Measurements from ENCODE around the gene TRPC4.

The TRPC4 gene

GRCh38 chr13:37777676-37778075 is 91.9 kb downstream of the TRPC4 start:
- ATAC-seq = no peak
- TF ChIP-seq ZNF8 (CRISPR knock-in tag; IDR thresholded peaks at IDR 0.05) (no peak), POU6F1 (CRISPR knock-in tag; IDR thresholded peaks at IDR 0.05; ENCODE audit: borderline replicate concordance, low read depth) (no peak), ESRRG (CRISPR knock-in tag; IDR thresholded peaks at IDR 0.05) (no peak), ZNF70 (CRISPR knock-in tag; IDR thresholded peaks at IDR 0.05) (no peak), TOX (CRISPR knock-in tag; IDR thresholded peaks at IDR 0.05; ENCODE audit: borderline replicate concordance) (no peak), OSR1 (CRISPR knock-in tag; IDR thresholded peaks at IDR 0.05) (no peak), SNAI2 (CRISPR knock-in tag; IDR thresholded peaks at IDR 0.05) (no peak), ZNF565 (CRISPR knock-in tag; conservative IDR thresholded peaks at IDR 0.05; ENCODE audit: low read depth) (no peak), CSRNP3 (CRISPR knock-in tag; IDR thresholded peaks at IDR 0.05) (no peak), PPARA (CRISPR knock-in tag; IDR thresholded peaks at IDR 0.05; ENCODE audit: borderline replicate concordance) (no peak), ZC3H10 (CRISPR knock-in tag; IDR thresholded peaks at IDR 0.05) (no peak), ARNTL (CRISPR knock-in tag; IDR thresholded peaks at IDR 0.05; ENCODE audit: borderline replicate concordance, low read depth) (no peak), CREB5 (CRISPR knock-in tag; IDR thresholded peaks at IDR 0.05; ENCODE audit: low read depth) (no peak), ISL1 (CRISPR knock-in tag; IDR thresholded peaks at IDR 0.05) (no peak), ZFP30 (CRISPR knock-in tag; IDR thresholded peaks at IDR 0.05) (no peak), TCF4 (CRISPR knock-in tag; IDR thresholded peaks at IDR 0.05; ENCODE audit: borderline replicate concordance) (no peak), TSHZ2 (CRISPR knock-in tag; IDR thresholded peaks at IDR 0.05) (no peak)

- ATAC-seq = 0 out of 3 replicates have a peak, but pooled peaks have one; percentile 19
- TF ChIP-seq TSHZ2 (CRISPR knock-in tag; IDR thresholded peaks at IDR 0.05) (no peak), OSR1 (CRISPR knock-in tag; IDR thresholded peaks at IDR 0.05) (no peak), ZNF70 (CRISPR knock-in tag; IDR thresholded peaks at IDR 0.05) (no peak), TOX (CRISPR knock-in tag; IDR thresholded peaks at IDR 0.05; ENCODE audit: borderline replicate concordance) (no peak), BACH2 (CRISPR knock-in tag; IDR thresholded peaks at IDR 0.05; ENCODE audit: borderline replicate concordance) (no peak), CSRNP3 (CRISPR knock-in tag; IDR thresholded peaks at IDR 0.05) (no peak), ZNF565 (CRISPR knock-in tag; conservative IDR thresholded peaks at IDR 0.05; ENCODE audit: low read depth) (no peak), RARB (CRISPR knock-in tag; IDR thresholded peaks at IDR 0.05) (no peak), ZFP3 (CRISPR knock-in tag; IDR thresholded peaks at IDR 0.05) (no peak), PATZ1 (CRISPR knock-in tag; IDR thresholded peaks at IDR 0.05; ENCODE audit: borderline replicate concordance) (no peak), ZNF8 (CRISPR knock-in tag; IDR thresholded peaks at IDR 0.05) (no peak), CSDC2 (CRISPR knock-in tag; IDR thresholded peaks at IDR 0.05) (no peak), TCF4 (CRISPR knock-in tag; IDR thresholded peaks at IDR 0.05; ENCODE audit: borderline replicate concordance) (no peak), CREB5 (CRISPR knock-in tag; IDR thresholded peaks at IDR 0.05; ENCODE audit: low read depth) (no peak), ZFP30 (CRISPR knock-in tag; IDR thresholded peaks at IDR 0.05) (no peak)
Measured at GRCh38 chr13:37775871-37776270, 93.7 kb downstream of the TRPC4 start.

Data from SK-N-SH treated with all-trans-retinoic acid at 6 μM for 48 hours (cell line).